Measurements from ENCODE around the gene SLX4IP. TPM values are rescaled to one million over a fixed set of nuclear protein-coding genes. Genes with fewer than 3 reads are reported as not detected.

SLX4IP gene
- polyA plus RNA-seq, 2 of the 4 experiments (the other 2 are of a cell fraction), result 3.4 to 7.5 TPM

DNA sequence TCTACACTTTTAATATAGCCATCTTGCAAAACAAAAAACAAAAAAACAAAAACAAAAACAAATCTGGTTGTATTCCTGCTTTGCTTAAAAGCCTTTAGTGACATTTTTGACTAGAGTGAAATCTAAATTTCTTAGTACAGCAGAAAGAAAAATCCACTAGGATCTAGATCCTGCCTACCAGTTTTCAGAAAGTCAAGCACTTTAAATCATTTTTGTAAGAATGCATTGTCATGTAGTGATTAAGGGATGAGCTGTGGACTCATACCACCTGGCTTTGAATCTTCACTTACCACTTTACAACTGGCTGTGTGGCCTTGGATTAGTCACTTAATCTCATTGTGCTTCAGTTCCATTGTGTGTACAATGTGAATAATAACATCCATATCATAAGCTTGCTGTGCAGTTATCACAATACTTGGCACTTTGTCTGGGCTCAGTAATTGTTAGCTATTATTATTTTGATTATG lies 5.1 kb upstream of the SLX4IP start (continued):
- TF ChIP-seq, protein P1, sequence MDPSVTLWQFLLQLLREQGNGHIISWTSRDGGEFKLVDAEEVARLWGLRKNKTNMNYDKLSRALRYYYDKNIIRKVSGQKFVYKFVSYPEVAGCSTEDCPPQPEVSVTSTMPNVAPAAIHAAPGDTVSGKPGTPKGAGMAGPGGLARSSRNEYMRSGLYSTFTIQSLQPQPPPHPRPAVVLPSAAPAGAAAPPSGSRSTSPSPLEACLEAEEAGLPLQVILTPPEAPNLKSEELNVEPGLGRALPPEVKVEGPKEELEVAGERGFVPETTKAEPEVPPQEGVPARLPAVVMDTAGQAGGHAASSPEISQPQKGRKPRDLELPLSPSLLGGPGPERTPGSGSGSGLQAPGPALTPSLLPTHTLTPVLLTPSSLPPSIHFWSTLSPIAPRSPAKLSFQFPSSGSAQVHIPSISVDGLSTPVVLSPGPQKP (IDR thresholded peaks at IDR 0.05; ENCODE audit: low read depth, low read length), result no peak
- TF ChIP-seq SMC3 (IDR thresholded peaks at IDR 0.05) (no peak), POLR2A (IDR thresholded peaks at IDR 0.05; ENCODE audit: low read length) (no peak), TP53 (CRISPR knock-in tag; IDR thresholded peaks at IDR 0.05) (no peak)

DNA sequence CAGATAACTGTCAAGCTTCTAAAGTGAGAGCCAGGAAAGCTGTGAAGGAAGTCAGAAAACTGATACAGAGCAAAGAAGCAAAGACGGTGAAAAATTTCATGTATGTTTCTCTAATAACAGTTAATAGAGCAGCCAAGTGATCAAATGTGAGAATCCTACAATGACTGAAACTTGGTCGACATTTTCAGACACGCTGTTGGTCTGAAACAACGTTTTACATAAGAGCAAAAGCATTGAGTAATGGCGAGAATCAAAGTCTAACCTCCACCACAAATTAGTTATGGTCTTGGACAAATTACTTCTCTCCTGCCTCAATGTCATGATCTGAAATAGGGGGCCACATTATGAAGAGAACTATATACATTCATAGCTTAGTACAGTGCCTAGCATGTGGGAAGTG lies 4.4 kb upstream of the SLX4IP start:
- DNase-seq (ENCODE audit: low read depth in 1 of 2, low spot score in 1 of 2), result no peak
- POLR2A ChIA-PET, result interaction anchor here (0.7 to 1.8 kb wide), 6 partner anchors 61 to 452 kb away, joined by 3 to 14 read pairs (median 6); partner anchors contain the start of gene SNAP25
- CTCF ChIA-PET, result interaction anchor here (1.0 to 10.8 kb wide), 7 partner anchors 15 to 814 kb away, joined by 3 to 123 read pairs (median 5); no protein-coding TSS in a partner anchor
- Histone ChIP-seq H3K4me2 (peak overlapping the region; percentile 92), H3K9me3 (no peaks in the 10 kb centered on the region), H3K27ac (peak overlapping the region; percentile 90 to 96), H3K4me1 (peaks cover 61% of the 10 kb centered on the region), H3K4me3 (no peak overlapping the region)
- no peak for ATAC-seq
- WGBS (ENCODE audit: missing lambda C conversion rate), result 88% methylated on average over 5 of the region's 5 CpGs
- TF ChIP-seq, protein P2, sequence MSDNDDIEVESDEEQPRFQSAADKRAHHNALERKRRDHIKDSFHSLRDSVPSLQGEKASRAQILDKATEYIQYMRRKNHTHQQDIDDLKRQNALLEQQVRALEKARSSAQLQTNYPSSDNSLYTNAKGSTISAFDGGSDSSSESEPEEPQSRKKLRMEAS (IDR thresholded peaks at IDR 0.05), result no peak
- TF ChIP-seq NPAS2 (CRISPR knock-in tag; IDR thresholded peaks at IDR 0.05; ENCODE audit: borderline replicate concordance), result no peak
- no peak for TF ChIP-seq BHLHE40 (IDR thresholded peaks at IDR 0.05; ENCODE audit: low read depth, low read length)
- no peak for TF ChIP-seq MAFK (IDR thresholded peaks at IDR 0.05; ENCODE audit: partially characterized antibody)
- TF ChIP-seq HOXB5 (CRISPR knock-in tag; IDR thresholded peaks at IDR 0.05), result no peak
- TF ChIP-seq CBX2 (IDR thresholded peaks at IDR 0.05; ENCODE audit: borderline replicate concordance, low read depth), result no peak
- TF ChIP-seq, protein P3, sequence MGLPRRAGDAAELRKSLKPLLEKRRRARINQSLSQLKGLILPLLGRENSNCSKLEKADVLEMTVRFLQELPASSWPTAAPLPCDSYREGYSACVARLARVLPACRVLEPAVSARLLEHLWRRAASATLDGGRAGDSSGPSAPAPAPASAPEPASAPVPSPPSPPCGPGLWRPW (IDR thresholded peaks at IDR 0.05), result no peak
- TF ChIP-seq JUNB (IDR thresholded peaks at IDR 0.05), result no peak
- TF ChIP-seq EHF (CRISPR knock-in tag; IDR thresholded peaks at IDR 0.05), result no peak
- TF ChIP-seq, protein P1 (IDR thresholded peaks at IDR 0.05; ENCODE audit: low read depth, low read length), result no peak
- TF ChIP-seq, protein P4, sequence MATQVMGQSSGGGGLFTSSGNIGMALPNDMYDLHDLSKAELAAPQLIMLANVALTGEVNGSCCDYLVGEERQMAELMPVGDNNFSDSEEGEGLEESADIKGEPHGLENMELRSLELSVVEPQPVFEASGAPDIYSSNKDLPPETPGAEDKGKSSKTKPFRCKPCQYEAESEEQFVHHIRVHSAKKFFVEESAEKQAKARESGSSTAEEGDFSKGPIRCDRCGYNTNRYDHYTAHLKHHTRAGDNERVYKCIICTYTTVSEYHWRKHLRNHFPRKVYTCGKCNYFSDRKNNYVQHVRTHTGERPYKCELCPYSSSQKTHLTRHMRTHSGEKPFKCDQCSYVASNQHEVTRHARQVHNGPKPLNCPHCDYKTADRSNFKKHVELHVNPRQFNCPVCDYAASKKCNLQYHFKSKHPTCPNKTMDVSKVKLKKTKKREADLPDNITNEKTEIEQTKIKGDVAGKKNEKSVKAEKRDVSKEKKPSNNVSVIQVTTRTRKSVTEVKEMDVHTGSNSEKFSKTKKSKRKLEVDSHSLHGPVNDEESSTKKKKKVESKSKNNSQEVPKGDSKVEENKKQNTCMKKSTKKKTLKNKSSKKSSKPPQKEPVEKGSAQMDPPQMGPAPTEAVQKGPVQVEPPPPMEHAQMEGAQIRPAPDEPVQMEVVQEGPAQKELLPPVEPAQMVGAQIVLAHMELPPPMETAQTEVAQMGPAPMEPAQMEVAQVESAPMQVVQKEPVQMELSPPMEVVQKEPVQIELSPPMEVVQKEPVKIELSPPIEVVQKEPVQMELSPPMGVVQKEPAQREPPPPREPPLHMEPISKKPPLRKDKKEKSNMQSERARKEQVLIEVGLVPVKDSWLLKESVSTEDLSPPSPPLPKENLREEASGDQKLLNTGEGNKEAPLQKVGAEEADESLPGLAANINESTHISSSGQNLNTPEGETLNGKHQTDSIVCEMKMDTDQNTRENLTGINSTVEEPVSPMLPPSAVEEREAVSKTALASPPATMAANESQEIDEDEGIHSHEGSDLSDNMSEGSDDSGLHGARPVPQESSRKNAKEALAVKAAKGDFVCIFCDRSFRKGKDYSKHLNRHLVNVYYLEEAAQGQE (IDR thresholded peaks at IDR 0.05), result no peak
- TF ChIP-seq, protein P5, sequence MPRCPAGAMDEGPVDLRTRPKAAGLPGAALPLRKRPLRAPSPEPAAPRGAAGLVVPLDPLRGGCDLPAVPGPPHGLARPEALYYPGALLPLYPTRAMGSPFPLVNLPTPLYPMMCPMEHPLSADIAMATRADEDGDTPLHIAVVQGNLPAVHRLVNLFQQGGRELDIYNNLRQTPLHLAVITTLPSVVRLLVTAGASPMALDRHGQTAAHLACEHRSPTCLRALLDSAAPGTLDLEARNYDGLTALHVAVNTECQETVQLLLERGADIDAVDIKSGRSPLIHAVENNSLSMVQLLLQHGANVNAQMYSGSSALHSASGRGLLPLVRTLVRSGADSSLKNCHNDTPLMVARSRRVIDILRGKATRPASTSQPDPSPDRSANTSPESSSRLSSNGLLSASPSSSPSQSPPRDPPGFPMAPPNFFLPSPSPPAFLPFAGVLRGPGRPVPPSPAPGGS (IDR thresholded peaks at IDR 0.05), result no peak
- TF ChIP-seq TP53 (CRISPR knock-in tag; IDR thresholded peaks at IDR 0.05), result no peak
- TF ChIP-seq NR3C1 (IDR thresholded peaks at IDR 0.05), result no peak
- TF ChIP-seq HEYL (CRISPR knock-in tag; IDR thresholded peaks at IDR 0.05), result no peak
- TF ChIP-seq, protein P6, sequence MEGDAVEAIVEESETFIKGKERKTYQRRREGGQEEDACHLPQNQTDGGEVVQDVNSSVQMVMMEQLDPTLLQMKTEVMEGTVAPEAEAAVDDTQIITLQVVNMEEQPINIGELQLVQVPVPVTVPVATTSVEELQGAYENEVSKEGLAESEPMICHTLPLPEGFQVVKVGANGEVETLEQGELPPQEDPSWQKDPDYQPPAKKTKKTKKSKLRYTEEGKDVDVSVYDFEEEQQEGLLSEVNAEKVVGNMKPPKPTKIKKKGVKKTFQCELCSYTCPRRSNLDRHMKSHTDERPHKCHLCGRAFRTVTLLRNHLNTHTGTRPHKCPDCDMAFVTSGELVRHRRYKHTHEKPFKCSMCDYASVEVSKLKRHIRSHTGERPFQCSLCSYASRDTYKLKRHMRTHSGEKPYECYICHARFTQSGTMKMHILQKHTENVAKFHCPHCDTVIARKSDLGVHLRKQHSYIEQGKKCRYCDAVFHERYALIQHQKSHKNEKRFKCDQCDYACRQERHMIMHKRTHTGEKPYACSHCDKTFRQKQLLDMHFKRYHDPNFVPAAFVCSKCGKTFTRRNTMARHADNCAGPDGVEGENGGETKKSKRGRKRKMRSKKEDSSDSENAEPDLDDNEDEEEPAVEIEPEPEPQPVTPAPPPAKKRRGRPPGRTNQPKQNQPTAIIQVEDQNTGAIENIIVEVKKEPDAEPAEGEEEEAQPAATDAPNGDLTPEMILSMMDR (IDR thresholded peaks at IDR 0.05), result no peak
- TF ChIP-seq ZC3H11A (IDR thresholded peaks at IDR 0.05), result no peak
- no peak for TF ChIP-seq CBX8 (IDR thresholded peaks at IDR 0.05)
- TF ChIP-seq JUN (IDR thresholded peaks at IDR 0.05), result no peak
- TF ChIP-seq FOSB (CRISPR knock-in tag; IDR thresholded peaks at IDR 0.05), result no peak
- FAIRE-seq, result no peak
